ENCODE measurements around the gene GALE. TPM values are rescaled to one million over a fixed set of nuclear protein-coding genes. Genes with fewer than 3 reads are reported as not detected.

The GALE gene
- total RNA-seq, 1 experiment from 2014 or later, result 112 TPM

DNA sequence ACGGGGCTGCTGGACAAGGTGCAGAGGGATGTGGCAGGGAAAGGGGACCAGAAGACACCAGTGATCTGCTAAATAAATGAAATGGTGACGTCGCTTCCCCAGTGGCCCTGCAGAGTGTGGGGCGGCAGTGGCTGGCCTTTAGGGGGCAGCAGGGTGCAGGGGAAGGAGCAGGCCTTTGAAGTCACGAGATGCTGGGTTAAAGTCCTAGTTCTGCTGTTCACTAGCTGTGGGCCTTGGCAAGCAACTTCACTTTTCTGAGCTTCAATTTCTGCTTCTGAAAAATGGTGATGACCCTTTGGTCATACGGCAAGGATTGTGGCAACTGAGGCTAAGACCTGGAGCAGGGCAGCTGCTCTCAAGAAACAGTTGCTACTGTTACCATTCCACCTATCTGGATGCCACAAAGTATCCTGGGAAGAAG lies 9.2 kb upstream of the GALE start:
- peaks cover 14% of the 10 kb centered on the region for H3K4me1 Mint-ChIP-seq (ENCODE audit: insufficient read depth, unreplicated experiment)
- H3K27me3 Mint-ChIP-seq (ENCODE audit: insufficient read depth, unreplicated experiment), result no peaks in the 10 kb centered on the region
- ChIA-PET CTCF (interaction anchor here (0.6 to 3.8 kb wide), 27 partner anchors 8 to 258 kb away, joined by 3 to 44 read pairs (median 4); partner anchors contain the start of genes FUCA1, GALE and HMGCL), POLR2A (interaction anchor here (0.6 to 1.8 kb wide), 8 partner anchors 9 to 504 kb away, joined by 3 to 8 read pairs (median 4); partner anchors contain the start of genes GALE, HMGCL and PITHD1)
- BruUV-seq (replicated peaks), result no TSS peak
- peaks cover 52% of the 10 kb centered on the region for H3K36me3 Mint-ChIP-seq (ENCODE audit: insufficient read depth, unreplicated experiment)
- H3K27ac Mint-ChIP-seq (ENCODE audit: low read depth, unreplicated experiment), result no peak overlapping the region
- intact Hi-C loops (cut with micrococcal nuclease), result loop anchor here (1.0 to 2.0 kb wide), 3 partner anchors 59 to 219 kb away; partner anchors contain the start of gene FUCA1
- DNase-seq (ENCODE audit: unreplicated experiment), result peak; percentile 77
- H3K9me3 Mint-ChIP-seq (ENCODE audit: unreplicated experiment), result no peaks in the 10 kb centered on the region
- TF ChIP-seq, protein P1, sequence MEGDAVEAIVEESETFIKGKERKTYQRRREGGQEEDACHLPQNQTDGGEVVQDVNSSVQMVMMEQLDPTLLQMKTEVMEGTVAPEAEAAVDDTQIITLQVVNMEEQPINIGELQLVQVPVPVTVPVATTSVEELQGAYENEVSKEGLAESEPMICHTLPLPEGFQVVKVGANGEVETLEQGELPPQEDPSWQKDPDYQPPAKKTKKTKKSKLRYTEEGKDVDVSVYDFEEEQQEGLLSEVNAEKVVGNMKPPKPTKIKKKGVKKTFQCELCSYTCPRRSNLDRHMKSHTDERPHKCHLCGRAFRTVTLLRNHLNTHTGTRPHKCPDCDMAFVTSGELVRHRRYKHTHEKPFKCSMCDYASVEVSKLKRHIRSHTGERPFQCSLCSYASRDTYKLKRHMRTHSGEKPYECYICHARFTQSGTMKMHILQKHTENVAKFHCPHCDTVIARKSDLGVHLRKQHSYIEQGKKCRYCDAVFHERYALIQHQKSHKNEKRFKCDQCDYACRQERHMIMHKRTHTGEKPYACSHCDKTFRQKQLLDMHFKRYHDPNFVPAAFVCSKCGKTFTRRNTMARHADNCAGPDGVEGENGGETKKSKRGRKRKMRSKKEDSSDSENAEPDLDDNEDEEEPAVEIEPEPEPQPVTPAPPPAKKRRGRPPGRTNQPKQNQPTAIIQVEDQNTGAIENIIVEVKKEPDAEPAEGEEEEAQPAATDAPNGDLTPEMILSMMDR (IDR thresholded peaks at IDR 0.05; ENCODE audit: unreplicated experiment), result peak; percentile 72
- H3K4me3 Mint-ChIP-seq (ENCODE audit: unreplicated experiment), result no peak overlapping the region

- ChIA-PET CTCF (interaction anchor here (0.6 to 3.0 kb wide), 5 partner anchors 8 to 220 kb away, joined by 4 to 14 read pairs (median 4); no protein-coding TSS in a partner anchor), POLR2A (interaction anchor here (0.7 to 3.3 kb wide), 4 partner anchors 11 to 63 kb away, joined by 3 to 15 read pairs (median 4); partner anchors contain the start of gene PITHD1)
- Mint-ChIP-seq H3K4me1 (ENCODE audit: insufficient read depth, unreplicated experiment) (peaks cover 14% of the 10 kb centered on the region), H3K4me3 (ENCODE audit: unreplicated experiment) (no peak overlapping the region), H3K27ac (ENCODE audit: low read depth, unreplicated experiment) (no peak overlapping the region), H3K36me3 (ENCODE audit: insufficient read depth, unreplicated experiment) (peaks cover 30% of the 10 kb centered on the region), H3K27me3 (ENCODE audit: insufficient read depth, unreplicated experiment) (no peaks in the 10 kb centered on the region), H3K9me3 (ENCODE audit: unreplicated experiment) (no peaks in the 10 kb centered on the region)
- intact Hi-C loops (cut with micrococcal nuclease), result no loop called here
- no peak for DNase-seq (ENCODE audit: unreplicated experiment)
- no TSS peak for BruUV-seq (replicated peaks)
- TF ChIP-seq, protein P1 (IDR thresholded peaks at IDR 0.05; ENCODE audit: unreplicated experiment), result no peak
These were observed 6.9 kb upstream of the GALE start for GRCh38 chr1:23807453-23807852.

GRCh38 chr1:23806280-23806679 lies 5.7 kb upstream of the GALE start:
- ChIA-PET POLR2A (interaction anchor here (1.3 to 3.3 kb wide), 2 partner anchors 18 to 28 kb away, joined by 4 to 15 read pairs; partner anchors contain the start of gene PITHD1), CTCF (interaction anchor here (0.5 to 3.0 kb wide), 5 partner anchors 49 to 222 kb away, joined by 3 to 14 read pairs (median 4); no protein-coding TSS in a partner anchor)
- H3K36me3 Mint-ChIP-seq (ENCODE audit: insufficient read depth, unreplicated experiment), result peaks cover 25% of the 10 kb centered on the region
- BruUV-seq (replicated peaks), result no TSS peak
- no peak overlapping the region for H3K4me3 Mint-ChIP-seq (ENCODE audit: unreplicated experiment)
- intact Hi-C loops (cut with micrococcal nuclease), result no loop called here
- H3K27me3 Mint-ChIP-seq (ENCODE audit: insufficient read depth, unreplicated experiment), result no peaks in the 10 kb centered on the region
- TF ChIP-seq, protein P1 (IDR thresholded peaks at IDR 0.05; ENCODE audit: unreplicated experiment), result no peak
- no peak overlapping the region for H3K27ac Mint-ChIP-seq (ENCODE audit: low read depth, unreplicated experiment)
- no peak for DNase-seq (ENCODE audit: unreplicated experiment)
- H3K9me3 Mint-ChIP-seq (ENCODE audit: unreplicated experiment), result no peaks in the 10 kb centered on the region
- peaks cover 10% of the 10 kb centered on the region for H3K4me1 Mint-ChIP-seq (ENCODE audit: insufficient read depth, unreplicated experiment)

- TF ChIP-seq, protein P1 (IDR thresholded peaks at IDR 0.05; ENCODE audit: unreplicated experiment), result no peak
- H3K27me3 Mint-ChIP-seq (ENCODE audit: insufficient read depth, unreplicated experiment), result no peaks in the 10 kb centered on the region
- BruUV-seq (replicated peaks), result no TSS peak
- POLR2A ChIA-PET, result interaction anchor here (1.3 to 3.3 kb wide), 2 partner anchors 19 to 27 kb away, joined by 4 to 15 read pairs; partner anchors contain the start of gene PITHD1
- H3K9me3 Mint-ChIP-seq (ENCODE audit: unreplicated experiment), result no peaks in the 10 kb centered on the region
- CTCF ChIA-PET, result interaction anchor here (0.6 to 3.0 kb wide), 6 partner anchors 33 to 238 kb away, joined by 3 to 14 read pairs (median 3); partner anchors contain the start of gene FUCA1
- no peaks in the 10 kb centered on the region for H3K4me1 Mint-ChIP-seq (ENCODE audit: insufficient read depth, unreplicated experiment)
- no peak overlapping the region for H3K27ac Mint-ChIP-seq (ENCODE audit: low read depth, unreplicated experiment)
- DNase-seq (ENCODE audit: unreplicated experiment), result no peak
- H3K36me3 Mint-ChIP-seq (ENCODE audit: insufficient read depth, unreplicated experiment), result peaks cover 17% of the 10 kb centered on the region
- intact Hi-C loops (cut with micrococcal nuclease), result no loop called here
- H3K4me3 Mint-ChIP-seq (ENCODE audit: unreplicated experiment), result no peak overlapping the region
These were observed 4.5 kb upstream of the GALE start for GRCh38 chr1:23805025-23805424.

Data from MCF 10A (cell line).